Measurements from ENCODE around the gene TRIAP1.

Gene TRIAP1

DNA sequence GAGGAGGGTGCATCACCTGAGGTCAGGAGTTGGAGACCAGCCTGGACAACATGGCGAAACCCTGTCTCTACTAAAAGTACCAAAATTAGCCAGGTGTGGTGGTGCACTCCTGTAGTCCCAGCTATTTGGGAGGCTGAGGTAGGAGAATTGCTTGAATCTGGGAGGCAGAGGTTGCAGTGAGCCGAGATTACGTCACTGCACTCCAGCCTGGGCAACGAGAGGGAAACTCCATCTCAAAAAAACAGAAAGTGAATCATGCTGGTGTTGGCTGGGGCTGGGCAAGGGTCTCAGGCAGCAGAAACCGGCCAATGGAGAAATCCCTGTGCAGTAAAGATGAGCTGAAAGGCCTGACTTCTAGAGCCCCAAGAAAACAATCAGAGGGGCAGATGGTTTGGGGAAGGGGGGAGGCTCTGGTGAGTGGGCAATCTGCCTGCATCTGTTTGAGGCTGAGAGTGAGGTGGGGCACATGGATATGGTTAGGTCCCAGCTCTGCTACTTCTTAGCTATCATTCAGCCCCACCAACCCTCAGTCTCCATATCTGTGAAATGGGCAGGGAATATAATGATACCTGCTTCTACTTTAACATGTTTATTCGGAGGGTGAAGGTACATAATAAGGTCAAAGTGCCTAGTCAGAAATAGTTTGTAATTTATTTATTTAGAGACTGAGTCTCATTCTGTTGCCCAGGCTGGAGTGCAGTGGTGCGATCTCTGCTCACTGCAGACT, 29.5 kb downstream of the TRIAP1 start:
- no peak for TF ChIP-seq MAX (IDR thresholded peaks at IDR 0.05; ENCODE audit: low read depth, low read length)
- TF ChIP-seq MYC (IDR thresholded peaks at IDR 0.05; ENCODE audit: low read depth, low read length) = no peak
- TF ChIP-seq CTCF (IDR thresholded peaks at IDR 0.05; ENCODE audit: low read depth, low read length) = no peak
- no peak for TF ChIP-seq POLR2A (IDR thresholded peaks at IDR 0.05; ENCODE audit: extremely low read depth, insufficient read length)
- DNase-seq (ENCODE audit: low read depth) = no peak
- no peak overlapping the region for H3K4me3 ChIP-seq (ENCODE audit: low read depth, low read length)

GRCh38 chr12:120413901-120414695, 32.1 kb downstream of the TRIAP1 start:
- TF ChIP-seq MYC (IDR thresholded peaks at IDR 0.05; ENCODE audit: low read depth, low read length) = no peak
- no peak for TF ChIP-seq CTCF (IDR thresholded peaks at IDR 0.05; ENCODE audit: low read depth, low read length)
- TF ChIP-seq POLR2A (IDR thresholded peaks at IDR 0.05; ENCODE audit: extremely low read depth, insufficient read length) = no peak
- TF ChIP-seq MAX (IDR thresholded peaks at IDR 0.05; ENCODE audit: low read depth, low read length) = no peak
- H3K4me3 ChIP-seq (ENCODE audit: low read depth, low read length) = no peak overlapping the region
- no peak for DNase-seq (ENCODE audit: low read depth)

DNA sequence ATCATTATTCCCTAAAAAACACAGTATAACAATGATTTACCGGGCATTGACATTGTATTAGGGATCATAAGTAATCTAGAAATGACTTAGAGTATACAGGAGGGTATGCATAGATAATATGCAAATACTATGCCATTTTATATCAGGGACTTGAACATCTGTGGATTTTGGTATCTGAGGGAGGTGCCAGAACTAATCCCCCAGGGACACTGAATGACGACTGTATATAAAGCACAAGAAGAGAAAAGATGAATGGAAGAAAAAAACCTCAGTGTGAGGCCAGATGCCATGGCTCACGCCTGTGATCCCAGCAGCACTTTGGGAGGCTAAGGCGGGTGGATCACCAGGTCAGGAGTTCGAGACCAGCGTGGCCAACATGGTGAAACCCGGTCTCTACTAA, 33.8 kb downstream of the TRIAP1 start:
- no peak for DNase-seq (ENCODE audit: low read depth)
- no peak overlapping the region for H3K4me3 ChIP-seq (ENCODE audit: low read depth, low read length)
- TF ChIP-seq MYC (IDR thresholded peaks at IDR 0.05; ENCODE audit: low read depth, low read length) (no peak), MAX (IDR thresholded peaks at IDR 0.05; ENCODE audit: low read depth, low read length) (no peak)

DNA sequence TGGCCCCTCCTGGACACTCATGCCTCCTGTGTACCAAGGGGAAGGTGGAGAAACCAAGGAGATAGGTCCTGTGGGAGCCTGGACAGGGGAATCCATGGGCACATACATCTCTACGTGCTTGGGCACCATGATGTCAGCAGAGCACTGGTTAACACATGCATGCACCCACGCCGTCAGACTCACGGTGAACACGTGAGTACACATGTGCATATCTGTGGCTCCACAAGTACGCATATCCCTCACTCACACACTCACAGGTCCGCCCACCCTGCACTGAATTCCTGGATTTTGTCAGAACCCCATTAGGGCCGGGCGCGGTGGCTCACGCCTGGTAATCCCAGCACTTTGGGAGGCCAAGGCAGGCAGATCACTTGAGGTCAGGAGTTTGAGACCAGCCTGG, 37.4 kb downstream of the TRIAP1 start:
- TF ChIP-seq POLR2A (IDR thresholded peaks at IDR 0.05; ENCODE audit: extremely low read depth, insufficient read length) (no peak), MAX (IDR thresholded peaks at IDR 0.05; ENCODE audit: low read depth, low read length) (no peak), CTCF (IDR thresholded peaks at IDR 0.05; ENCODE audit: low read depth, low read length) (no peak), MYC (IDR thresholded peaks at IDR 0.05; ENCODE audit: low read depth, low read length) (no peak)
- DNase-seq (ENCODE audit: low read depth) = no peak
- H3K4me3 ChIP-seq (ENCODE audit: low read depth, low read length) = no peak overlapping the region

DNA sequence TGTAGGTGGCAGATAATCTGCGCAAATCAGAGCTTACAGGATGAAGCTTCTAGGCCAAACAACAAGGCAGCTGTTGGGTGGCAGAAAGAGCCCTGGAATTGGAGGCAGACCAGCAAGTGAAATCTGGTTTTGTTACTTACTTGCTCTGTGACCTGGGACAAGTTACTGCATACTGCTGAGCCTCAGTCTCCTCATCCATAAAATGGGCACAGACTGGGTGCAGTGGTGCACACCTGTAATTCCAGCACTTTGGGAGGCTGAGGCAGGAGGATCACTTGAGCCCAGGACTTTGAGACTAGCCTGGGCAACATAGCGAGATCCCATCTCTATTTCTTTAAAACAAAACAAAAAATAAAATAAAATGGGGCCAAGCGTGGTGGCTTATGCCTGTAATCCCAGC, 39.6 kb downstream of the TRIAP1 start:
- H3K4me3 ChIP-seq (ENCODE audit: low read depth, low read length) = no peak overlapping the region
- no peak for DNase-seq (ENCODE audit: low read depth)
- TF ChIP-seq MYC (IDR thresholded peaks at IDR 0.05; ENCODE audit: low read depth, low read length) (no peak), MAX (IDR thresholded peaks at IDR 0.05; ENCODE audit: low read depth, low read length) (no peak), POLR2A (IDR thresholded peaks at IDR 0.05; ENCODE audit: extremely low read depth, insufficient read length) (no peak), CTCF (IDR thresholded peaks at IDR 0.05; ENCODE audit: low read depth, low read length) (no peak)

DNA sequence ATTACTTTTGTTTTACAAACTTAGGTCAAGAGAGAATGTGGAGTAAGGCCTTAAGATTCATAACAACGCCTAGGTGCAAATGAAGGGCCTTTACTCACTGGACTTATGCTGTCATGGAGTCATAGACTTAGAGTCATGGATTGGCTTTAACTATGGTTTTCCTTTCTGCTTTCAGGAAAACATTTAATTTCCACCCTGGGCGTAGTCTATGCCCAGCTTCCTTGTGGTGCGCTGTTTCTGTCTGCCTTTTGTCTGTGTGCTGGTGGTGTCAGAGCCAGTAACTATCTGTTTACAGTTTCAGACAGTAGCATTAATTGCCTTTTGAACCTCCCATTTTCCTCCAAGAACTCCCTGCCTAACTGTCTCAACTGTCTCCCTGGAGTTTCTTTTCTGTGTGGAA, 40.1 kb downstream of the TRIAP1 start:
- no peak for TF ChIP-seq CTCF (IDR thresholded peaks at IDR 0.05; ENCODE audit: low read depth, low read length)
- TF ChIP-seq MYC (IDR thresholded peaks at IDR 0.05; ENCODE audit: low read depth, low read length) = no peak
- no peak for TF ChIP-seq POLR2A (IDR thresholded peaks at IDR 0.05; ENCODE audit: extremely low read depth, insufficient read length)
- no peak for TF ChIP-seq MAX (IDR thresholded peaks at IDR 0.05; ENCODE audit: low read depth, low read length)
- DNase-seq (ENCODE audit: low read depth) = no peak
- H3K4me3 ChIP-seq (ENCODE audit: low read depth, low read length) = no peak overlapping the region

Measured in NB4 (cell line).